Transverse colon (tissue), 4 donors: ENCODE data around the gene TRAFD1. TPM values are rescaled to one million over a fixed set of nuclear protein-coding genes. Genes with fewer than 3 reads are reported as not detected.

ENCODE experiments used
- DNase-seq: peaks from one replicate; pipeline ENCODE4 v3.0.0-alpha.2; 2019
- H3K27ac ChIP-seq, 4 donors: fragments of 200-600 bp; sonication (generic); 2 replicates each; pipeline ENCODE4 v1.5.1; 2016 to 2018; ENCODE audit warnings: inconsistent platforms in 4 of 4
- H3K27me3 ChIP-seq: fragments of 200-600 bp; sonication (generic); 2 replicates; pipeline ENCODE4 v1.5.1; 2017; ENCODE audit warnings: inconsistent platforms
- H3K36me3 ChIP-seq, 4 donors: fragments of 200-600 bp; sonication (generic); 2 replicates each; pipeline ENCODE4 v1.5.1; 2017 to 2019; ENCODE audit warnings: inconsistent platforms in 4 of 4
- H3K4me1 ChIP-seq, 4 donors: fragments of 200-600 bp; sonication (generic); 2 replicates each; pipeline ENCODE4 v1.5.1; 2017 to 2020; ENCODE audit warnings: inconsistent platforms in 4 of 4
- H3K4me3 ChIP-seq, 4 donors: fragments of 200-600 bp; sonication (generic); 1 replicate in 1 of 4; 2 replicates in 3 of 4; pipeline versions ENCODE4 v1.5.1 to v1.6.1; 2017 to 2019; ENCODE audit warnings: inconsistent platforms in 4 of 4
- H3K9me3 ChIP-seq, 2 donors: fragments of 200-600 bp; sonication (generic); 2 replicates each; pipeline ENCODE4 v1.5.1; 2017 to 2019; ENCODE audit warnings: inconsistent platforms in 2 of 2
- CTCF ChIP-seq, 5 experiments: fragments of 200-600 bp in 3 of 5; fragments of 450-650 bp in 2 of 5; sonication (generic) in 3 of 5; IDR thresholded peaks; 1 replicate in 2 of 5; 2 replicates in 3 of 5; pipeline ENCODE4 v1.5.1; 2016 to 2017; ENCODE audit warnings: antibody characterized with exemption in 5 of 5, inconsistent platforms in 3 of 5, mild to moderate bottlenecking in 2 of 5, moderate library complexity in 1 of 5
- EP300 ChIP-seq: sonication (generic); formaldehyde crosslinking; IDR thresholded peaks from one replicate; pipeline ENCODE4 v1.6.1; 2017; ENCODE audit warnings: antibody characterized with exemption, low read depth
- POLR2A ChIP-seq: fragments of 450-650 bp; IDR thresholded peaks from one replicate; pipeline ENCODE4 v1.6.1; 2016; ENCODE audit warnings: antibody characterized with exemption, mild to moderate bottlenecking, moderate library complexity
- POLR2AphosphoS5 ChIP-seq, 3 donors: sonication (generic); formaldehyde crosslinking; IDR thresholded peaks; one replicate each; pipeline ENCODE4 v1.6.1; 2016; ENCODE audit warnings: antibody characterized with exemption in 3 of 3
- WGBS, 2 donors: methylation state at CpG; one replicate each; pipeline ENCODE4 v1.1.5; 2018; ENCODE audit warnings: low coverage in 1 of 2; 5-methylcytosine and 5-hydroxymethylcytosine counted together
- in situ Hi-C, 4 donors: fragments of 200-750 bp; cut with MboI; loops; one replicate each; pipeline versions ENCODE4 v1.15.0 to v1.15.1; 2017; ENCODE audit warnings: low sequenced_read_pairs in 3 of 4, low pct_ligation_motif_present in 1 of 4, low pct_unique_long_range_greater_than_20kb in 1 of 4
- intact Hi-C: fragments of 100-400 bp; cut with DNase I; formaldehyde crosslinking; loops from one replicate; pipeline ENCODE4 v1.15.1; 2023; ENCODE audit warnings: low total_unique reads
- total RNA-seq, 4 donors: library from RNA; depleted of rRNA; stranded (reverse); fragments of >200 nt; gene quantifications; one replicate each; pipeline ENCODE4 v1.1.0, GENCODE V29; 2016

Gene TRAFD1
- 10 to 100 TPM; 15.3 to 36.8 (median 31.1) TPM for total RNA-seq

GRCh38 chr12:112125250-112125999, at the start of gene TRAFD1:
Gene TRAFD1, plus strand, starts transcription at chr12:112125560. Its CDS starts 4,963 bp downstream, at chr12:112130523.
- Histone ChIP-seq H3K9me3 (no peaks in the 10 kb centered on the region), H3K27ac (peak within 1 kb of the TSS; percentile 92 to 97 (median 95)), H3K4me1 (peaks cover 24 to 70% (median 41%) of the 10 kb centered on the region in 4 donors), H3K4me3 (peak within 1 kb of the TSS; percentile 71 to 94 (median 78)), H3K36me3 (no peaks in the 10 kb centered on the region), H3K27me3 (no peaks in the 10 kb centered on the region)
- WGBS, 2 donors, result 0% methylated on average over 1 to 33 of the region's 63 CpGs
- in situ Hi-C loops (no loop called here), intact Hi-C loops (no loop called here)
- no peak for TF ChIP-seq CTCF (IDR thresholded peaks at IDR 0.05)
- peak; percentile 95 for TF ChIP-seq POLR2A
- TF ChIP-seq POLR2AphosphoS5 (IDR thresholded peaks at IDR 0.05), result peak; percentile 98 to 99 (median 99)
- peak; percentile 98 for DNase-seq

- intact Hi-C loops, result no loop called here
- no peak for DNase-seq
- Histone ChIP-seq H3K36me3 (peaks cover 0 to 44% (median 11%) of the 10 kb centered on the region in 4 donors), H3K9me3 (no peaks in the 10 kb centered on the region), H3K4me1 (peaks cover 0 to 8% (median 0%) of the 10 kb centered on the region in 4 donors), H3K4me3 (no peak overlapping the region), H3K27ac (no peak overlapping the region), H3K27me3 (no peaks in the 10 kb centered on the region)
- in situ Hi-C loops, result no loop called here
- 97 to 100% methylated on average over 2 of the region's 2 CpGs for WGBS, 2 donors
- TF ChIP-seq CTCF (IDR thresholded peaks at IDR 0.05) (peak in 1 of 5 experiments; percentile 21), EP300 (no peak)
These were observed 38.1 kb upstream of the TRAFD1 start for GRCh38 chr12:112087055-112087850.

- no peak for DNase-seq
- Histone ChIP-seq H3K27me3 (no peaks in the 10 kb centered on the region), H3K4me1 (peaks cover 0 to 8% (median 0%) of the 10 kb centered on the region in 4 donors), H3K9me3 (no peaks in the 10 kb centered on the region), H3K4me3 (no peak overlapping the region), H3K36me3 (peaks cover 0 to 44% (median 12%) of the 10 kb centered on the region in 4 donors), H3K27ac (no peak overlapping the region)
- intact Hi-C loops (no loop called here), in situ Hi-C loops (no loop called here)
- no peak for TF ChIP-seq POLR2AphosphoS5 (IDR thresholded peaks at IDR 0.05)
- no peak for TF ChIP-seq POLR2A
- TF ChIP-seq EP300, result no peak
- TF ChIP-seq CTCF (IDR thresholded peaks at IDR 0.05), result no peak
- 91 to 95% methylated on average over 1 of the region's 1 CpG for WGBS, 2 donors
These were observed 37.5 kb upstream of the TRAFD1 start for GRCh38 chr12:112087851-112088250.

- TF ChIP-seq POLR2A (no peak), CTCF (IDR thresholded peaks at IDR 0.05) (no peak)
- 94% methylated on average over 3 of the region's 3 CpGs; no CpG with 5 or more reads in 1 of the 2 donors for WGBS, 2 donors
- in situ Hi-C loops, result no loop called here
- Histone ChIP-seq H3K4me3 (no peak overlapping the region), H3K9me3 (no peaks in the 10 kb centered on the region), H3K36me3 (peaks cover 0 to 33% (median 12%) of the 10 kb centered on the region in 4 donors), H3K27me3 (no peaks in the 10 kb centered on the region), H3K27ac (no peak overlapping the region), H3K4me1 (peaks cover 0 to 6% (median 1%) of the 10 kb centered on the region in 4 donors)
- intact Hi-C loops, result no loop called here
- no peak for DNase-seq
These were observed 33.8 kb upstream of the TRAFD1 start for GRCh38 chr12:112091563-112091962.
